Thyroid gland (tissue), 4 donors: ENCODE results near the gene NAV2. TPM values are rescaled to one million over a fixed set of nuclear protein-coding genes. Genes with fewer than 3 reads are reported as not detected.

Experiments
- DNase-seq, 2 donors: peaks; one replicate each; pipeline ENCODE4 v3.0.0-alpha.2; 2019
- H3K27ac ChIP-seq, 3 donors: fragments of 200-600 bp; sonication (generic); 1 replicate in 2 of 3; 2 replicates in 1 of 3; pipeline ENCODE4 v1.5.1; 2016 to 2019; ENCODE audit warnings: mild to moderate bottlenecking in 1 of 3, moderate library complexity in 1 of 3
- H3K27me3 ChIP-seq: fragments of 200-600 bp; sonication (generic); one replicate; pipeline ENCODE4 v1.5.1; 2019
- H3K36me3 ChIP-seq, 2 donors: fragments of 200-600 bp; sonication (generic); one replicate each; pipeline ENCODE4 v1.5.1; 2016 to 2019
- H3K4me1 ChIP-seq, 2 donors: fragments of 200-600 bp; sonication (generic); one replicate each; pipeline ENCODE4 v1.5.1; 2017 to 2019
- H3K4me3 ChIP-seq, 3 donors: fragments of 200-600 bp; sonication (generic); replicated peaks in 1 of 3; 1 replicate in 2 of 3; 2 replicates in 1 of 3; pipeline ENCODE4 v1.5.1; 2016; ENCODE audit warnings: mild to moderate bottlenecking in 1 of 3
- H3K9me3 ChIP-seq: fragments of 200-600 bp; sonication (generic); one replicate; pipeline ENCODE4 v1.5.1; 2017
- POLR2A ChIP-seq, 2 donors: fragments of 450-650 bp; IDR thresholded peaks; one replicate each; pipeline ENCODE4 v1.6.1; 2017; ENCODE audit warnings: antibody characterized with exemption in 2 of 2, mild to moderate bottlenecking in 2 of 2, moderate library complexity in 1 of 2
- WGBS, 2 donors: methylation state at CpG; one replicate each; pipeline ENCODE4 v1.1.5; 2017; 5-methylcytosine and 5-hydroxymethylcytosine counted together
- intact Hi-C: fragments of 100-400 bp; cut with DNase I; formaldehyde crosslinking; loops from one replicate; pipeline ENCODE4 v1.15.1; 2023
- total RNA-seq, 4 donors: library from RNA; depleted of rRNA; stranded (reverse); fragments of >200 nt; gene quantifications; one replicate each; pipeline ENCODE4 v1.2.3, GENCODE V29; 2016
- TF ChIP-seq, protein P1 (sequence below), 6 experiments: fragments of 200-600 bp in 3 of 6; fragments of 450-650 bp in 3 of 6; sonication (generic) in 3 of 6; IDR thresholded peaks; one replicate each; pipeline ENCODE4 v1.5.1; 2016 to 2019; ENCODE audit warnings: antibody characterized with exemption in 6 of 6, mild to moderate bottlenecking in 2 of 6, inconsistent platforms in 1 of 6, moderate library complexity in 1 of 6

The NAV2 gene
- total RNA-seq, 4 donors from 2014 or later: 34.8 to 88.6 (median 54.5) TPM

DNA sequence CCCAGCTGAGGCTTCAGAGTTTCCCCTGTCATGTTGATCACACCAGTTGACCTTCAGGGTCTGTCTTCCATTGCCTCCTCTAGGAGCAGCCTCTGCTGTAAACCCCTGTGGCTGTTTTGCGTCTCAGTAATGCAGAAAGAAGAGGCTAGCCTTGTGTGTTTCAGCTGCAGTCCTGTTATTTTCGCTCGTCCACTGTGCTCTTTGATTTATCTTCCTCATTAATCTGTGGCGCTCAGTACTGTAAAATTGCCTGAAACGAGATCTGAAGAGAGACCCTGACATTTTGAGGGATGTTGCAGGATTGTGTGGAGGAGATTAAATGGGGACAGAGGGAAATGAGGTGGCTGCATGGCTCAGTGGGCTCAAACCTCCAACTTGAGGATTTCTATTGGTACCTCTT, 283.9 kb downstream of the NAV2 start:
- Histone ChIP-seq H3K27me3 (no peaks in the 10 kb centered on the region), H3K4me1 (peaks cover 41 to 58% of the 10 kb centered on the region in 2 donors), H3K36me3 (no peaks in the 10 kb centered on the region), H3K9me3 (no peaks in the 10 kb centered on the region), H3K4me3 (no peak overlapping the region), H3K27ac (peak overlapping the region in 2 of 3 donors; percentile 75 to 77)
- 85 to 93% methylated on average over 5 of the region's 5 CpGs for WGBS, 2 donors
- DNase-seq: no peak
- intact Hi-C loops: no loop called here
- TF ChIP-seq, protein P1, sequence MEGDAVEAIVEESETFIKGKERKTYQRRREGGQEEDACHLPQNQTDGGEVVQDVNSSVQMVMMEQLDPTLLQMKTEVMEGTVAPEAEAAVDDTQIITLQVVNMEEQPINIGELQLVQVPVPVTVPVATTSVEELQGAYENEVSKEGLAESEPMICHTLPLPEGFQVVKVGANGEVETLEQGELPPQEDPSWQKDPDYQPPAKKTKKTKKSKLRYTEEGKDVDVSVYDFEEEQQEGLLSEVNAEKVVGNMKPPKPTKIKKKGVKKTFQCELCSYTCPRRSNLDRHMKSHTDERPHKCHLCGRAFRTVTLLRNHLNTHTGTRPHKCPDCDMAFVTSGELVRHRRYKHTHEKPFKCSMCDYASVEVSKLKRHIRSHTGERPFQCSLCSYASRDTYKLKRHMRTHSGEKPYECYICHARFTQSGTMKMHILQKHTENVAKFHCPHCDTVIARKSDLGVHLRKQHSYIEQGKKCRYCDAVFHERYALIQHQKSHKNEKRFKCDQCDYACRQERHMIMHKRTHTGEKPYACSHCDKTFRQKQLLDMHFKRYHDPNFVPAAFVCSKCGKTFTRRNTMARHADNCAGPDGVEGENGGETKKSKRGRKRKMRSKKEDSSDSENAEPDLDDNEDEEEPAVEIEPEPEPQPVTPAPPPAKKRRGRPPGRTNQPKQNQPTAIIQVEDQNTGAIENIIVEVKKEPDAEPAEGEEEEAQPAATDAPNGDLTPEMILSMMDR (IDR thresholded peaks at IDR 0.05): no peak
- no peak for TF ChIP-seq POLR2A (IDR thresholded peaks at IDR 0.05)

- H3K27me3 ChIP-seq: no peaks in the 10 kb centered on the region
- intact Hi-C loops: no loop called here
- H3K4me1 ChIP-seq: peaks cover 46 to 65% of the 10 kb centered on the region in 2 donors
- TF ChIP-seq, protein P1 (IDR thresholded peaks at IDR 0.05): no peak
- 38% methylated on average over 3 of the region's 3 CpGs for WGBS, 2 donors
- no peak for DNase-seq
- H3K4me3 ChIP-seq: no peak overlapping the region
- no peaks in the 10 kb centered on the region for H3K9me3 ChIP-seq
- H3K36me3 ChIP-seq: no peaks in the 10 kb centered on the region
- peak overlapping the region; percentile 75 to 88 (median 77) for H3K27ac ChIP-seq
Measured at GRCh38 chr11:20000022-20000350, 287.3 kb downstream of the NAV2 start.

- peak in 1 of 2 donors; percentile 55 for TF ChIP-seq POLR2A (IDR thresholded peaks at IDR 0.05)
- TF ChIP-seq, protein P1 (IDR thresholded peaks at IDR 0.05): peak in 2 of 6 experiments; percentile 15 to 18
- intact Hi-C loops: no loop called here
- Histone ChIP-seq H3K4me1 (peaks cover 42 to 60% of the 10 kb centered on the region in 2 donors), H3K4me3 (no peak overlapping the region), H3K9me3 (no peaks in the 10 kb centered on the region), H3K27ac (peak overlapping the region; percentile 75 to 88 (median 77)), H3K27me3 (no peaks in the 10 kb centered on the region), H3K36me3 (no peaks in the 10 kb centered on the region)
- DNase-seq: peak; percentile 92 to 94
- 34 to 37% methylated on average over 12 to 13 of the region's 13 CpGs for WGBS, 2 donors
Measured at GRCh38 chr11:20000351-20001134, 287.9 kb downstream of the NAV2 start.

DNA sequence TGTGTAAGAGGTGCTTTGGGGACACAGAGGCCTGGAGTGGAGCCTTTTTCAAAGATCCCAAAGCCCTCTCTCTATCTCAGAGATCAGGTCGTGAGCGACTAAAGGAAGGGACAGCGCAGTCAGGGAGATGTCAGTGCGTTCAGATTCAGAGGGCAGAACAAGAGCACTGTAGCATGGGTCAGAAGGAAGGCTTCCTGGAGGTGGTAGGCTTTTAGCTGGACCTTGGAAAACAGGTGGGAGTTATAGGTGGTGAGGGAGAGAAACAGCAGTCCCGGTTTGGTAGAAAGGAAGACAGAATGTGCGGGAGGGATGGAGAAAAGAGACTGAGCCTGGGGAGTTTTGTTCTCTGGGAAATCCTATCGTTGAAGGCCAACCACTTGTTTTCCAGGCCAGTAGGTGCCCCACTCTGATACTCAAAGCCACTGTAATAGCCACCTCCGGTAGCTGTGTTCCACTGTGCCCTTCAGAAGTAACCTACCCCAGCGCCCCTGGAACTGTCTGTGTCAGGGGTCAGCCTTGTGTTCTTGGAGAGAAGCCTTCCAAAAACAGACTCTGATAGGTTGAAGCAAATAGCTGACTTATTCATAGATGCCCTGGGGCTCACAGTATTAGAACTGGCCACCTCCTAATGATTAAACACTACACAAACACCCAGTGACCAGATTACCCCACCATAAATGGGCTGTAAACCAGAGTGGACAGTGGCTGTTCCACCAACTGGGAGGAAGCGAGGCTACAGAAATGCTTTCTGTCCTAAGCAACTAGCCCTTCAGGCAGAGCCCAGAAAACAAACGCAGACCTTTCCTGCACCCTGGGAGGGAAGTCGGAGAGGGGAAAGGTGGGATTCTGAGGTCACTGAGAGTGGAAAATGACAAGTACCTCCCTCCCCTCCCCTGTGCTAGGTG, 289.9 kb downstream of the NAV2 start:
- DNase-seq: peak; percentile 34 to 39
- Histone ChIP-seq H3K27me3 (no peaks in the 10 kb centered on the region), H3K9me3 (no peaks in the 10 kb centered on the region), H3K27ac (peak overlapping the region in 2 of 3 donors; percentile 75 to 77), H3K36me3 (no peaks in the 10 kb centered on the region), H3K4me3 (no peak overlapping the region), H3K4me1 (peaks cover 41 to 67% of the 10 kb centered on the region in 2 donors)
- WGBS, 2 donors: 79 to 81% methylated on average over 12 of the region's 12 CpGs
- intact Hi-C loops: no loop called here
- TF ChIP-seq, protein P1 (IDR thresholded peaks at IDR 0.05): no peak
- TF ChIP-seq POLR2A (IDR thresholded peaks at IDR 0.05): no peak
